ENCODE results near the gene SEC61A2.

DNA sequence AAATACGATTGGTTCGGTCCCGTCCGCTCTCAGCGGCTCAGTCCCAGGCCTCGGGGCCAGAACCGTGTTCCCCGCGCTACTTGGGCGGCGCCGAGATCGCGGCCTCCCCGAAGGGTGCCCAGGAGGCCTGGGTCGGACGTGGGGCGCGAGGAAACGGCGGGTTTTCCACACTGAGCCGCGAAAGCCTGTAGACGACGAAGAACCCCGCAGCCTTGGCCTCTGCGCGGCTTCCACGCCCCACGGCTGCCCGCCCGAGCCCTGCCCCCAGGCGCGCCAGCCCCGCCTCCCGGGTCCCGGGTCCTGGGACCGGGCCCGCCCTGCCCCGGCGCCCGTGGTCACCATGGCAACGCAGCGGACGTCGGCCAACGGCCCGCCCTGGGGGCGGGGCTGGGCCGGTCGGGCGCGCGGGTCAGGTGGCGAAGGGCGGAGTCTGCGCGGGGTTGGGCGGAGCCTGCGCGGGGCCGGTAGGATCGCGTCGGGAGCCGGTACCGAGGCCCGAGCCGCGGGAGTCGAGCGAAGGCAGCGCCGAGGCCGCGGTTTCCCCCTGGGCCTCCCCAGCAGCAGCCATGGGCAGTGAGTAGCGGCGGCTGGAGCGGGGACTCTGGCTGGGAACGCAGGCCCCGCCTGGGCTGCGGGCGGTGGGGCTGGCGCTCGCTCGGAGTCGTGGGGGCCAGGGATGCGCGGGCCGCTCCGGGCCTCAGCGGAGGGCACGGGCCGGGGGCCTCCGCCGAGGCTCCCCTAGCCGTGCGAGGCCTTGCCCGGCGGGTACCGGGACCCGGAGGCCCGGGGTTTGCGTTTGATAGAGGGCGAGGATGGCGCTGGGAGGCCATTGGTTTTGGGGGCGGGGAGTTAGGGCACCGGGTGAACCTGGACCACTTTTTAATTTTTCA lies at the start of gene SEC61A2:
- TF ChIP-seq EZH2 (optimal IDR thresholded peaks at IDR 0.05; ENCODE audit: low read depth, low read length): no peak
- TF ChIP-seq, protein P1, sequence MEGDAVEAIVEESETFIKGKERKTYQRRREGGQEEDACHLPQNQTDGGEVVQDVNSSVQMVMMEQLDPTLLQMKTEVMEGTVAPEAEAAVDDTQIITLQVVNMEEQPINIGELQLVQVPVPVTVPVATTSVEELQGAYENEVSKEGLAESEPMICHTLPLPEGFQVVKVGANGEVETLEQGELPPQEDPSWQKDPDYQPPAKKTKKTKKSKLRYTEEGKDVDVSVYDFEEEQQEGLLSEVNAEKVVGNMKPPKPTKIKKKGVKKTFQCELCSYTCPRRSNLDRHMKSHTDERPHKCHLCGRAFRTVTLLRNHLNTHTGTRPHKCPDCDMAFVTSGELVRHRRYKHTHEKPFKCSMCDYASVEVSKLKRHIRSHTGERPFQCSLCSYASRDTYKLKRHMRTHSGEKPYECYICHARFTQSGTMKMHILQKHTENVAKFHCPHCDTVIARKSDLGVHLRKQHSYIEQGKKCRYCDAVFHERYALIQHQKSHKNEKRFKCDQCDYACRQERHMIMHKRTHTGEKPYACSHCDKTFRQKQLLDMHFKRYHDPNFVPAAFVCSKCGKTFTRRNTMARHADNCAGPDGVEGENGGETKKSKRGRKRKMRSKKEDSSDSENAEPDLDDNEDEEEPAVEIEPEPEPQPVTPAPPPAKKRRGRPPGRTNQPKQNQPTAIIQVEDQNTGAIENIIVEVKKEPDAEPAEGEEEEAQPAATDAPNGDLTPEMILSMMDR (IDR thresholded peaks at IDR 0.05; ENCODE audit: low read length): no peak

Data from MM.1S (cell line).